SK-N-SH (cell line): ENCODE measurements around the gene ETFRF1. TPM values are rescaled to one million over a fixed set of nuclear protein-coding genes. Genes with fewer than 3 reads are reported as not detected.

ENCODE experiments used
- CTCF ChIA-PET: fragments of 300-600, 350-600 bp; formaldehyde crosslinking; extraction: SDS; loops from one replicate; lab custom pipeline; 2021; lab: Yijun Ruan, JAX
- POLR2A ChIA-PET: fragments of 350-600 bp; sonication (Branson Sonifier 250); formaldehyde crosslinking; extraction: SDS; loops from one replicate; lab custom pipeline; 2020; ENCODE audit warnings: antibody characterized with exemption, inconsistent platforms; lab: Yijun Ruan, JAX
- DNase-seq: peaks from one replicate; pipeline ENCODE4 v3.0.0; 2012
- H2AFZ ChIP-seq: fragments of 200-600 bp; sonication (generic); 2 replicates; pipeline ENCODE4 v1.8.1; 2016; ENCODE audit warnings: antibody characterized with exemption, mild to moderate bottlenecking, low read depth
- H3F3A ChIP-seq: fragments of 200-600 bp; sonication (generic); replicated peaks from 2 replicates; pipeline ENCODE3; 2016; ENCODE audit warnings: antibody characterized with exemption, mild to moderate bottlenecking; ENCODE audit not compliant: insufficient read depth
- H3K27ac ChIP-seq, 2 experiments: fragments of 200-500 bp in 1 of 2; fragments of 200-600 bp in 1 of 2; sonication (Bioruptor generic) in 1 of 2; sonication (generic), shearing (Covaris generic) in 1 of 2; 2 replicates each; pipeline versions ENCODE4 v1.5.1 to v1.6.1; 2014 to 2016; ENCODE audit warnings: low read depth in 2 of 2, inconsistent platforms in 1 of 2, low read length in 1 of 2, mild to moderate bottlenecking in 1 of 2, mixed read lengths in 1 of 2
- H3K27me3 ChIP-seq: fragments of 200-600 bp; sonication (generic), shearing (Covaris generic); 2 replicates; pipeline ENCODE4 v1.6.1; 2016; ENCODE audit warnings: mixed run types; ENCODE audit not compliant: insufficient read depth
- H3K36me3 ChIP-seq, 2 experiments: fragments of 200-500 bp in 1 of 2; fragments of 200-600 bp in 1 of 2; sonication (Bioruptor generic) in 1 of 2; sonication (generic) in 1 of 2; replicated peaks in 1 of 2; 2 replicates each; pipeline versions ENCODE3 to v1.5.1; 2014 to 2016; ENCODE audit warnings: low read length in 1 of 2, mild to moderate bottlenecking in 1 of 2; ENCODE audit not compliant: insufficient read depth in 2 of 2, control insufficient read depth in 1 of 2
- H3K4me1 ChIP-seq, 2 experiments: fragments of 200-500 bp in 1 of 2; fragments of 200-600 bp in 1 of 2; sonication (Bioruptor generic) in 1 of 2; sonication (generic), shearing (Covaris generic) in 1 of 2; 2 replicates each; pipeline versions ENCODE4 v1.5.1 to v1.6.1; 2014 to 2016; ENCODE audit warnings: low read depth in 1 of 2, low read length in 1 of 2, mixed run types in 1 of 2; ENCODE audit not compliant: insufficient read depth in 2 of 2, control insufficient read depth in 1 of 2
- H3K4me2 ChIP-seq: fragments of 200-600 bp; sonication (generic), shearing (Covaris generic); 2 replicates; pipeline ENCODE4 v1.6.1; 2017; ENCODE audit warnings: mixed run types
- H3K4me3 ChIP-seq, 2 experiments: fragments of 200-500 bp in 1 of 2; fragments of 200-600 bp in 1 of 2; sonication (Bioruptor generic) in 1 of 2; sonication (generic), shearing (Covaris generic) in 1 of 2; 2 replicates each; pipeline versions ENCODE4 v1.5.1 to v1.8.1; 2014 to 2016; ENCODE audit warnings: low read depth in 2 of 2, inconsistent platforms in 1 of 2, low read length in 1 of 2, mild to moderate bottlenecking in 1 of 2, mixed read lengths in 1 of 2, moderate library complexity in 1 of 2
- H3K79me2 ChIP-seq: fragments of 200-600 bp; sonication (generic); 2 replicates; pipeline ENCODE4 v1.8.1; 2017; ENCODE audit warnings: mild to moderate bottlenecking; ENCODE audit not compliant: insufficient read depth
- H3K9ac ChIP-seq: fragments of 200-600 bp; sonication (generic); 2 replicates; pipeline ENCODE4 v1.6.1; 2017; ENCODE audit warnings: mixed run types
- H3K9me2 ChIP-seq: fragments of 200-600 bp; sonication (generic); 2 replicates; pipeline ENCODE4 v1.6.1; 2017; ENCODE audit warnings: mixed run types
- H3K9me3 ChIP-seq: fragments of 200-600 bp; sonication (generic); 2 replicates; pipeline ENCODE4 v1.6.1; 2017; ENCODE audit warnings: mixed run types, mild to moderate bottlenecking, moderate library complexity
- H4K20me1 ChIP-seq: fragments of 200-600 bp; sonication (generic); 2 replicates; pipeline ENCODE4 v1.6.1; 2017; ENCODE audit warnings: mild to moderate bottlenecking, mixed run types; ENCODE audit not compliant: insufficient read depth
- EP300 ChIP-seq, 2 experiments: IDR thresholded peaks; 2 replicates each; pipeline versions ENCODE4 v1.4.0 to v1.6.1; 2012; ENCODE audit warnings: borderline replicate concordance in 1 of 2, low read depth in 1 of 2, low read length in 1 of 2
- EZH2phosphoT487 ChIP-seq: fragments of 200-600 bp; sonication (generic); IDR thresholded peaks from 2 replicates; pipeline ENCODE4 v1.6.1; 2017; ENCODE audit warnings: low read depth, mixed run types, mild to moderate bottlenecking, antibody characterized with exemption, moderate library complexity, borderline replicate concordance
- FOSL2 ChIP-seq: IDR thresholded peaks from 2 replicates; pipeline ENCODE4 v1.4.0; 2012; ENCODE audit warnings: low read depth, mild to moderate bottlenecking, moderate library complexity, borderline replicate concordance
- GABPA ChIP-seq: IDR thresholded peaks from 2 replicates; pipeline ENCODE4 v1.4.0; 2012; ENCODE audit warnings: low read depth, mild to moderate bottlenecking
- MAX ChIP-seq: IDR thresholded peaks from 2 replicates; pipeline ENCODE4 v1.4.0; 2012; ENCODE audit warnings: low read depth
- MEF2A ChIP-seq: IDR thresholded peaks from 2 replicates; pipeline ENCODE4 v1.4.0; 2012; ENCODE audit warnings: low read depth, borderline replicate concordance
- MXI1 ChIP-seq: IDR thresholded peaks from 2 replicates; pipeline ENCODE4 v1.6.1; 2012; ENCODE audit warnings: mild to moderate bottlenecking, low read depth, low read length, improper control_type of control experiment
- NFIC ChIP-seq: IDR thresholded peaks from 2 replicates; pipeline ENCODE4 v1.4.0; 2012; ENCODE audit warnings: borderline replicate concordance
- POLR2AphosphoS5 ChIP-seq: IDR thresholded peaks from 2 replicates; pipeline ENCODE4 v1.6.1; 2012; ENCODE audit warnings: low read depth, low read length
- RAD21 ChIP-seq: IDR thresholded peaks from 2 replicates; pipeline ENCODE4 v1.6.1; 2012; ENCODE audit warnings: mild to moderate bottlenecking, low read length
- RFX5 ChIP-seq: IDR thresholded peaks from 2 replicates; pipeline ENCODE4 v1.6.1; 2012; ENCODE audit warnings: mild to moderate bottlenecking, improper control_type of control experiment, low read length
- RXRA ChIP-seq: IDR thresholded peaks from 2 replicates; pipeline ENCODE4 v1.4.0; 2012; ENCODE audit warnings: low read depth, mild to moderate bottlenecking, borderline replicate concordance
- SMC3 ChIP-seq: IDR thresholded peaks from 2 replicates; pipeline ENCODE4 v1.6.1; 2012; ENCODE audit warnings: low read depth, low read length, improper control_type of control experiment
- TEAD4 ChIP-seq: IDR thresholded peaks from 2 replicates; pipeline ENCODE4 v1.4.0; 2012; ENCODE audit warnings: mild to moderate bottlenecking, borderline replicate concordance; ENCODE audit not compliant: insufficient read depth
- USF1 ChIP-seq: IDR thresholded peaks from 2 replicates; pipeline ENCODE4 v1.4.0; 2012; ENCODE audit warnings: low read depth, borderline replicate concordance
- WGBS: methylation state at CpG from one replicate; pipeline ENCODE4 v1.1.6; 2017; ENCODE audit warnings: low lambda C conversion rate; 5-methylcytosine and 5-hydroxymethylcytosine counted together
- polyA plus RNA-seq, 3 experiments: library from polyadenylated mRNA; depleted of rRNA; stranded (reverse); fragments of >200 nt; gene quantifications; 2 replicates each; pipeline ENCODE4 v1.2.3, GENCODE V29; 2012
- TF ChIP-seq, protein P1 (sequence below): fragments of 150-350 bp; IDR thresholded peaks from 2 replicates; pipeline ENCODE4 v1.6.1; 2017; ENCODE audit warnings: antibody characterized with exemption, low read length, low read depth, borderline replicate concordance
- TF ChIP-seq, protein P2 (sequence below): fragments of 150-350 bp; IDR thresholded peaks from 2 replicates; pipeline ENCODE4 v1.6.1; 2016; ENCODE audit warnings: mild to moderate bottlenecking, low read depth, low read length

The ETFRF1 gene
- polyA plus RNA-seq, 1 of the 3 experiments (the other 2 are of a cell fraction): 7.8 TPM

- H3K4me3 ChIP-seq: no peak overlapping the region
- no peak overlapping the region for H3K27ac ChIP-seq
- no peaks in the 10 kb centered on the region for H3K36me3 ChIP-seq
- H3K9me2 ChIP-seq: no peaks in the 10 kb centered on the region
- ChIA-PET POLR2A (no interaction called here), CTCF (interaction anchor here (0.6 kb wide), 1 partner anchor 1476 kb away, joined by 4 read pairs; no protein-coding TSS in a partner anchor)
- H3K27me3 ChIP-seq: no peaks in the 10 kb centered on the region
- no peaks in the 10 kb centered on the region for H3K79me2 ChIP-seq
- DNase-seq: no peak
- H3K9ac ChIP-seq: no peak overlapping the region
- H4K20me1 ChIP-seq: no peaks in the 10 kb centered on the region
- H3K4me1 ChIP-seq: peaks cover 0 to 6% of the 10 kb centered on the region in 2 experiments; a peak in 1 of 4 replicates
- H3F3A ChIP-seq: peaks cover 9% of the 10 kb centered on the region
- 86% methylated on average over 3 of the region's 3 CpGs for WGBS
- H2AFZ ChIP-seq: no peak overlapping the region
- no peak overlapping the region for H3K4me2 ChIP-seq
- TF ChIP-seq MAX (no peak), GABPA (no peak), NFIC (no peak), USF1 (no peak), RXRA (no peak)
- TF ChIP-seq, all 33 proteins: peak for 0
- peaks cover 11% of the 10 kb centered on the region; the same call in 1 of the 2 replicates for H3K9me3 ChIP-seq
Observed at GRCh38 chr12:25182765-25183164, 12.3 kb upstream of the ETFRF1 start.

DNA sequence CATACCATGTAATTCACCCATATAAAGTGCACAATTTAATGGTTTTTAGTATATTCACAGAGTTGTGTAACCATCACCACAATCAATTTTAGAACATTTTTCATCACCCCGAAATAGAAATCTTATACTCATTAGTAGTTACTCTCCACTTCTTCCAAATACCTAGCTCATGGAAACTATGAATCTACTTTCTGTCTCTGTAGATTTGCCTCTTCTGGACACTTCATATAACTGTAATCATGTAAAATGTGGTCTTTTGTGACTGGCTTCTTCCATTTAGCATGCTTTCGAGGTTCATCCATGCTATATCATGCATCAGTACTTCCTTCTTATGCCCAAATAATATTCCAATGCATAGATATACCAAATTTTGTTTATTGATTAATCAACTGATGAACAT is 10.9 kb upstream of the ETFRF1 start:
- H3K36me3 ChIP-seq: no peaks in the 10 kb centered on the region
- TF ChIP-seq, protein P1, sequence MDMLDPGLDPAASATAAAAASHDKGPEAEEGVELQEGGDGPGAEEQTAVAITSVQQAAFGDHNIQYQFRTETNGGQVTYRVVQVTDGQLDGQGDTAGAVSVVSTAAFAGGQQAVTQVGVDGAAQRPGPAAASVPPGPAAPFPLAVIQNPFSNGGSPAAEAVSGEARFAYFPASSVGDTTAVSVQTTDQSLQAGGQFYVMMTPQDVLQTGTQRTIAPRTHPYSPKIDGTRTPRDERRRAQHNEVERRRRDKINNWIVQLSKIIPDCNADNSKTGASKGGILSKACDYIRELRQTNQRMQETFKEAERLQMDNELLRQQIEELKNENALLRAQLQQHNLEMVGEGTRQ: no peak
- no peak for TF ChIP-seq POLR2AphosphoS5
- TF ChIP-seq SMC3: no peak
- no peak for TF ChIP-seq FOSL2
- no peak for TF ChIP-seq MEF2A
- TF ChIP-seq RAD21: no peak
- no peak for TF ChIP-seq EP300 (IDR thresholded peaks at IDR 0.05; ENCODE audit: borderline replicate concordance in 1 of 2, low read depth in 1 of 2, low read length in 1 of 2)
- no peak for TF ChIP-seq TEAD4
- TF ChIP-seq MAX: no peak
- no peak for TF ChIP-seq EZH2phosphoT487
- TF ChIP-seq RFX5: no peak
- no peak for TF ChIP-seq MXI1
- no peak for TF ChIP-seq GABPA
- TF ChIP-seq, protein P2, sequence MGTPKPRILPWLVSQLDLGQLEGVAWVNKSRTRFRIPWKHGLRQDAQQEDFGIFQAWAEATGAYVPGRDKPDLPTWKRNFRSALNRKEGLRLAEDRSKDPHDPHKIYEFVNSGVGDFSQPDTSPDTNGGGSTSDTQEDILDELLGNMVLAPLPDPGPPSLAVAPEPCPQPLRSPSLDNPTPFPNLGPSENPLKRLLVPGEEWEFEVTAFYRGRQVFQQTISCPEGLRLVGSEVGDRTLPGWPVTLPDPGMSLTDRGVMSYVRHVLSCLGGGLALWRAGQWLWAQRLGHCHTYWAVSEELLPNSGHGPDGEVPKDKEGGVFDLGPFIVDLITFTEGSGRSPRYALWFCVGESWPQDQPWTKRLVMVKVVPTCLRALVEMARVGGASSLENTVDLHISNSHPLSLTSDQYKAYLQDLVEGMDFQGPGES: no peak
- TF ChIP-seq, all 33 proteins: peak for 0
- H3K27ac ChIP-seq: no peak overlapping the region
- H3K9me2 ChIP-seq: no peaks in the 10 kb centered on the region
- CTCF ChIA-PET: interaction anchor here (0.9 kb wide), 1 partner anchor 29 kb away, joined by 4 read pairs; no protein-coding TSS in a partner anchor
- POLR2A ChIA-PET: no interaction called here
- H3K4me3 ChIP-seq: no peak overlapping the region
- no peaks in the 10 kb centered on the region for H3K79me2 ChIP-seq
- no peak overlapping the region for H3K4me2 ChIP-seq
- 51% methylated on average over 2 of the region's 2 CpGs for WGBS
- H3K9ac ChIP-seq: no peak overlapping the region
- H3K4me1 ChIP-seq: peaks cover 0 to 12% of the 10 kb centered on the region in 2 experiments; a peak in 2 of 4 replicates
- no peak overlapping the region for H2AFZ ChIP-seq
- no peaks in the 10 kb centered on the region for H3K27me3 ChIP-seq
- peaks cover 23% of the 10 kb centered on the region for H3F3A ChIP-seq
- H3K9me3 ChIP-seq: peaks cover under 1% of the 10 kb centered on the region; the same call in 1 of the 2 replicates
- DNase-seq: no peak
- H4K20me1 ChIP-seq: no peaks in the 10 kb centered on the region
